HS-5 (cell line): ENCODE measurements around the gene CACNA1C.

Experiments used
- DNase-seq: peaks from one replicate; pipeline ENCODE4 v3.0.0-alpha.2; 2012; ENCODE audit warnings: low read depth

Gene CACNA1C

GRCh38 chr12:2322554-2323120 lies 269.9 kb downstream of the CACNA1C start:
- no peak for DNase-seq

- DNase-seq = no peak
Measured at GRCh38 chr12:2323532-2324255, 270.9 kb downstream of the CACNA1C start.

GRCh38 chr12:2324387-2324786 lies 271.6 kb downstream of the CACNA1C start:
- DNase-seq = no peak

GRCh38 chr12:2325519-2325918 lies 272.7 kb downstream of the CACNA1C start:
- DNase-seq = no peak

GRCh38 chr12:2326470-2326869 lies 273.7 kb downstream of the CACNA1C start:
- DNase-seq = no peak

- DNase-seq = no peak
Measured at GRCh38 chr12:2328661-2329060, 275.9 kb downstream of the CACNA1C start.

- no peak for DNase-seq
Measured at GRCh38 chr12:2329661-2330210, 276.9 kb downstream of the CACNA1C start.

- DNase-seq = no peak
Measured at GRCh38 chr12:2332236-2332635, 279.4 kb downstream of the CACNA1C start.

- no peak for DNase-seq
Measured at GRCh38 chr12:2332947-2333346, 280.2 kb downstream of the CACNA1C start.

GRCh38 chr12:2333491-2334195 lies 280.9 kb downstream of the CACNA1C start:
- DNase-seq = no peak

GRCh38 chr12:2334271-2334670 lies 281.5 kb downstream of the CACNA1C start:
- DNase-seq = no peak

GRCh38 chr12:2334689-2335088 lies 281.9 kb downstream of the CACNA1C start:
- no peak for DNase-seq

- DNase-seq = no peak
Measured at GRCh38 chr12:2335109-2335508, 282.3 kb downstream of the CACNA1C start.

- DNase-seq = no peak
Measured at GRCh38 chr12:2335513-2335912, 282.7 kb downstream of the CACNA1C start.

- DNase-seq = no peak
Measured at GRCh38 chr12:2335916-2336315, 283.1 kb downstream of the CACNA1C start.

- peak; percentile 83 for DNase-seq
Measured at GRCh38 chr12:2336409-2336829, 283.6 kb downstream of the CACNA1C start.

- DNase-seq = no peak
Measured at GRCh38 chr12:2337031-2338010, 284.5 kb downstream of the CACNA1C start.

GRCh38 chr12:2338381-2338780 lies 285.6 kb downstream of the CACNA1C start:
- no peak for DNase-seq

- DNase-seq = peak; percentile 79
Measured at GRCh38 chr12:2338991-2339431, 286.2 kb downstream of the CACNA1C start.

- DNase-seq = no peak
Measured at GRCh38 chr12:2341051-2341751, 288.4 kb downstream of the CACNA1C start.

- peak; percentile 80 for DNase-seq
Measured at GRCh38 chr12:2341871-2342270, 289.1 kb downstream of the CACNA1C start.
